Stimulated activated memory B cell treated with anti-CD40 and anti-IgM and Interleukin-4, amounts not matched to agents 10 μg/mL and 1 μg/mL and 100 μg/mL, for 72 hours (primary cell): ENCODE measurements around the gene PPIP5K1.
"Not testable (repeated sequence)": the region's sequence is repeated elsewhere in the genome, so short reads cannot be mapped to it uniquely, and the experiment has no call there.

Experiments used
- ATAC-seq: fragments of 150-1000 bp; cut with Tn5 transposase; 2 replicates; pipeline ENCODE4 v1.10.0; 2021
- H3K27ac Mint-ChIP-seq: one replicate; pipeline ENCODE4 v1.8.0; 2022; ENCODE audit warnings: mild to moderate bottlenecking, mixed read lengths
- H3K27me3 Mint-ChIP-seq: one replicate; pipeline ENCODE4 v1.8.0; 2022; ENCODE audit warnings: mixed read lengths
- H3K36me3 Mint-ChIP-seq: one replicate; pipeline ENCODE4 v1.8.0; 2022; ENCODE audit warnings: mixed read lengths
- H3K4me1 Mint-ChIP-seq: one replicate; pipeline ENCODE4 v1.8.0; 2022; ENCODE audit warnings: mixed read lengths
- H3K4me3 Mint-ChIP-seq: one replicate; pipeline ENCODE4 v1.8.0; 2022; ENCODE audit warnings: mild to moderate bottlenecking, moderate library complexity, mixed read lengths
- H3K9me3 Mint-ChIP-seq: one replicate; pipeline ENCODE4 v1.8.0; 2022; ENCODE audit warnings: mixed read lengths

The PPIP5K1 gene

DNA sequence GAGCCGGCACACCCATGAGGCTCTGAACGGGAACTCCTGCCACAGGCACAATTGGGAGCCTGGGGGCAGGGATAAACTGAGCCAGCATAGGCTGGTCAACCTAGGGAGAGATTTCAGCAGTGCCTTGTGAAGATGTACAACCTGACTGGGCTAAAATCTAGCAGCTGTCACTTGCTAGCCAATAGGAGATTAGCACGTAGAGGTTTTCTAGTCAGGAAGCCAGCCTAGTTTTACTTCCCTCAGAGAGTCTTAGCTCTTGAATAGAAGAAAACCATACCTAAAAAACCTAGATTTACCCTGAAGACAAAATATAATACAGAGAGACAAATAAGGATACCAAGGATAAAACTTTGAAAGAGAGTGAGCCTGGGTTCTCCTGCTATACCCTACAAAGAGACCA, 27.3 kb downstream of the PPIP5K1 start:
- peaks cover 12% of the 10 kb centered on the region for H3K36me3 Mint-ChIP-seq
- ATAC-seq, result peak; percentile 55
- H3K4me1 Mint-ChIP-seq, H3K27me3 Mint-ChIP-seq, H3K9me3 Mint-ChIP-seq, H3K27ac Mint-ChIP-seq, H3K4me3 Mint-ChIP-seq: not testable (repeated sequence)

DNA sequence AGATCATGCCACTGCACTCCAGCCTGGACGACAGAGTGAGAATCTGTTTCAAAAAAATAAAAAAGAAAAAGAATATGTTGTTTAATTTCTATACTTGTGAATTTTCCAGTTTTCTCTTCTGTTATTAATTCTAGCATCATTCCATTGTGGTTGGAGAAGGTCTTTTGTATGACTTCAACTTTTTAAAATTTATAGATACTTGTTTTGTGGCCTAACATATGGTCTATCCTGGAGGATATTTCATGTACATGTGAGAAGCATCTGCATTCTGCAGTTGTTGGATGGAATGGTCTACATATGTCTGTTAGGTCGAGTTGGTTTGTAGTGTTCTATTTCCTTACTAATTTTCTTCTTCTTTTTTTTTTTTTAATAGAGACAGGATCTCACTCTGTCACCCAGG, 37.0 kb downstream of the PPIP5K1 start:
- Mint-ChIP-seq H3K27ac (no peak overlapping the region), H3K4me1 (no peaks in the 10 kb centered on the region), H3K36me3 (peaks cover 48% of the 10 kb centered on the region), H3K27me3 (no peaks in the 10 kb centered on the region), H3K4me3 (no peak overlapping the region), H3K9me3 (no peaks in the 10 kb centered on the region)
- ATAC-seq, result no peak

DNA sequence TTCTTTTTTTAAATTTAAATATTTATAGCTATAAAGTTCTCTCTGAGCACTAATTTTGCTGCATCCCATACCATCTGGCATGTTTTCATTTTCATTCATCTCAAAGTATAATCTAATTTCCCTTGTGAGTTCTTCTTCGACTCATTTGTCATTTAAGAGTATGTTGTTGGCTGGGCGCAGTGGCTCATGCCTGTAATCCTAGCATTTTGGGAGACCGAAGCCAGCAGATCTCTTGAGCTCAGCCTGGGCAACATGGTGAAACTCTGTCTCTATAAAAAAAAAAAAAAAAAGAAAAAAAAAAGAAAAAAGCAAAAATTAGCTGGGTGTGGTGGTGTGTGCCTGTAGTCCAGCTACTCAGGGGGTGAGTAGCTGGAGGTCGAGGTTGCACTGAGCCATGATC, 37.8 kb downstream of the PPIP5K1 start:
- no peak for ATAC-seq
- Mint-ChIP-seq H3K9me3 (no peaks in the 10 kb centered on the region), H3K27ac (no peak overlapping the region), H3K27me3 (no peaks in the 10 kb centered on the region), H3K36me3 (peaks cover 48% of the 10 kb centered on the region), H3K4me1 (no peaks in the 10 kb centered on the region), H3K4me3 (no peak overlapping the region)

DNA sequence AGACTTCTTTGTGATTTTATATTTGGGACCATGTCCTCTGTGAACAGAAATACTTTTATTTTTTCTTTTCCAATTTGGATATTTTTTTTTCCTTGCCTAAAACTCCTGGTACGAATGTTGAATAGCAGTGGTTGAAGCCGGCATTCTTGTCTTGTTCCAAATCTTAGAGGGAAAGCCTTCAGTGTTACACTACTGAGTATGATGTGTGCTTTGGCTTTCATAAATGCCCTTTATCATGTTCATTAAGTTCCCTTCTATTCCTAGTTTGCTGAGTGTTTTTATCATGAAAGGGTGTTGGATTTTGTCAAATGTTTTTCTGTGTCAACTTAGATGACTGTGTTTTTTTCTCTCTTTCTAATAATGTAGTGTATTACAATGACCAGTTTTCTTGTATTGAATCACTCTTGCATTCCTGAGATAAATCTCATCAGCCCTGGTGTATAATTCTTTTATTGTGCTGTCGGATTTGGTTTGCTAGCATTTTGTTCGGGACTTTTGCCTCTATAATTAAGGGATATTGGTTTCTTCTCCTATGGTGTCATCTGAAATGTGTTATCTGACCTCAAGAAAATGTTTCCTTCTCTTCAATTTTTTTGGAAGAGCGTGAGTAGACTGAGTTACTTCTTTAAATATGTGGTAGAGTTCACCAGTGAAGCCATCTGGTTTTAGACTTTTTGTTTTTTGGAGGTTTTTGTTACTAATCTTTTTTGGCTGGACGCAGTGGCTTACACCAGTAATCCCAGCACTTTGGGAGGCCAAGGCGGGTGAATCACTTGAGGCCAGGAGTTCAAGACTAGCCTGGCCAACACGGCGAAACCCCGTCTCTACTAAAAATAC, 39.3 kb downstream of the PPIP5K1 start:
- H3K4me3 Mint-ChIP-seq, result no peak overlapping the region
- H3K4me1 Mint-ChIP-seq, result no peaks in the 10 kb centered on the region
- no peak overlapping the region for H3K27ac Mint-ChIP-seq
- H3K9me3 Mint-ChIP-seq, result no peaks in the 10 kb centered on the region
- H3K36me3 Mint-ChIP-seq, result peaks cover 47% of the 10 kb centered on the region
- no peaks in the 10 kb centered on the region for H3K27me3 Mint-ChIP-seq
- no peak for ATAC-seq

GRCh38 chr15:43547539-43547938, 42.5 kb downstream of the PPIP5K1 start:
- H3K4me1 Mint-ChIP-seq, result no peaks in the 10 kb centered on the region
- H3K9me3 Mint-ChIP-seq, result no peaks in the 10 kb centered on the region
- no peak overlapping the region for H3K27ac Mint-ChIP-seq
- no peak overlapping the region for H3K4me3 Mint-ChIP-seq
- peaks cover 33% of the 10 kb centered on the region for H3K36me3 Mint-ChIP-seq
- H3K27me3 Mint-ChIP-seq, result no peaks in the 10 kb centered on the region
- ATAC-seq, result no peak

DNA sequence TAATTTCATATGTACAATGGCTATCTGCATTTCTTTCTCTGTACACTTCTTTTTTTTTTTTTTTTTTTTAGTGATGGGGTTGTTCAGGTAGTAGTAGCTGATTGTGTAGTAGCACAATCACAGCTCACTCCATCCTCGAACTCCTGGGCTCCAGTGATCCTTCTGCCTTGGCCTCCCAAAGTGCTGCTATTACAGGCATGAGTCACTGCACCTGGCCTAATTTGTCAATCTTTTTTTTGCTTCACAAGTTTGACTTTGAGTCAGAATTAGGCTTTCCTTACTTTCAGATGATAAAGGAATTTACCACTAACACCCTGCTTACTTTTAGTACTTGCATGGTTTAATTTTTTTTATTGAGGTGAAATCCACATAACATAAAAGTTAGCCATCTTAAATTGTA, 44.6 kb downstream of the PPIP5K1 start:
- Mint-ChIP-seq H3K36me3 (peaks cover 20% of the 10 kb centered on the region), H3K9me3 (no peaks in the 10 kb centered on the region), H3K4me3 (no peak overlapping the region), H3K4me1 (no peaks in the 10 kb centered on the region), H3K27ac (no peak overlapping the region), H3K27me3 (no peaks in the 10 kb centered on the region)
- ATAC-seq, result no peak

GRCh38 chr15:43544266-43544665, 45.7 kb downstream of the PPIP5K1 start:
- no peaks in the 10 kb centered on the region for H3K9me3 Mint-ChIP-seq
- H3K4me3 Mint-ChIP-seq, result no peak overlapping the region
- H3K4me1 Mint-ChIP-seq, result no peaks in the 10 kb centered on the region
- peaks cover 16% of the 10 kb centered on the region for H3K36me3 Mint-ChIP-seq
- H3K27ac Mint-ChIP-seq, result no peak overlapping the region
- H3K27me3 Mint-ChIP-seq, result no peaks in the 10 kb centered on the region
- no peak for ATAC-seq

DNA sequence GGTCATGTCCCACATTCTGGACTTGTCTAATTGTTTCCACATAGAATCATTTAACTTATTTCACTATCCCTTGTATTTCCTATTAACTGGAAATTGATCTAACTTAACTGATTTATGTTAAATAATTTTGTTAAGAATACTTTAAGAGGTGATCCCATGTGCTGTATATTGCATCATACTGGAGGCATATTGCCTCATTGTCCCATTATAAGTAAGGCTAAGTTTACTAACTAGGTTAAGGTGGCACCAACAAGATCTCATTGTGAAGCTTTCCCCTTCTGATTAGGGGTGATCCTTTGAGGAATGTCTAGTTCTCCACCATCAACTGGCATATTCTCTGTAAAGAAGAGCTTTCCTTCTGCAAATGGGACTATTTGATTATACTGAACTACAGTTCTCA, 48.2 kb downstream of the PPIP5K1 start:
- no peak for ATAC-seq
- Mint-ChIP-seq H3K27me3 (no peaks in the 10 kb centered on the region), H3K27ac (no peak overlapping the region), H3K4me1 (no peaks in the 10 kb centered on the region), H3K4me3 (no peak overlapping the region), H3K36me3 (peaks cover 21% of the 10 kb centered on the region), H3K9me3 (no peaks in the 10 kb centered on the region)

DNA sequence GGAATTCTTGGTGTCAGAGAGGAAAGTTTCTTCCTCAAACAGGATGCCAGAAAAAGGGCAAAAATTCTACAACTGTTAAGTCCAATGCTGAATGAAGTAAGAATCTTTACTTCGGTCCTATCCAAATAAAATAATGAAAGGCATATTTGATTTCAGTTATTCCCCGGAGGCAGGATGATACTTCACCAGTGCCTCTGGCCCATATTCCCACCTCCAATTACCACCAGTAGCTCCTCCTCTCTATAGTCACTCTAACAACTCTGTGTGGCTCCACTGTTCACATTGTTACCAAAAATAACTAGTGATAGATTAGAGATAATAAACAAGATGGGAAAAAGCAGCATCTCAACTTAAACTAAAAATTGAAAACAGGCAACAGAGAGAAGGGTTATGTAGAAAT, 51.9 kb downstream of the PPIP5K1 start:
- no peaks in the 10 kb centered on the region for H3K4me1 Mint-ChIP-seq
- H3K27me3 Mint-ChIP-seq, result no peaks in the 10 kb centered on the region
- no peak overlapping the region for H3K4me3 Mint-ChIP-seq
- H3K36me3 Mint-ChIP-seq, result peaks cover 39% of the 10 kb centered on the region
- no peak for ATAC-seq
- H3K9me3 Mint-ChIP-seq, result no peaks in the 10 kb centered on the region
- H3K27ac Mint-ChIP-seq, result no peak overlapping the region

DNA sequence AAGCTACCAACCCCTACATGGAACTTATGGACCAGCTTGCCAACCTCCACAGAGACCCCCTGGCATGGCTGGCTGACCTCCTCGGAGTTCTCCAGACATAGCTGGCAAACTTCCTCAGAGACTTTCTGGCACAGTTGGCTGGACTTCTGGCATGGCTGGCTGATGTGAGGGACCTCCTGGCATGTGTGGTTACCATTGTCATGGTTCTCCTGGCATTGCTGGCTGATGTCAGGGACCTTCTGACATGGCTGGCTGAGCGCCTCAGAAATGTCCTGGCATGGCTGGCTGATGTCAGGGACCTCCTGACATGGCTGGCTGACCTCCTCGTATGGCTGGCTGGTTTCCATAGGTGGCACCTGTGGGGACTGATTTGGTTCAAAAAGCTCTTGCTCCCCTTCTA, 55.1 kb downstream of the PPIP5K1 start:
- Mint-ChIP-seq H3K36me3 (peaks cover 40% of the 10 kb centered on the region), H3K27ac (no peak overlapping the region), H3K4me3 (no peak overlapping the region), H3K9me3 (no peaks in the 10 kb centered on the region), H3K27me3 (no peaks in the 10 kb centered on the region), H3K4me1 (no peaks in the 10 kb centered on the region)
- no peak for ATAC-seq

DNA sequence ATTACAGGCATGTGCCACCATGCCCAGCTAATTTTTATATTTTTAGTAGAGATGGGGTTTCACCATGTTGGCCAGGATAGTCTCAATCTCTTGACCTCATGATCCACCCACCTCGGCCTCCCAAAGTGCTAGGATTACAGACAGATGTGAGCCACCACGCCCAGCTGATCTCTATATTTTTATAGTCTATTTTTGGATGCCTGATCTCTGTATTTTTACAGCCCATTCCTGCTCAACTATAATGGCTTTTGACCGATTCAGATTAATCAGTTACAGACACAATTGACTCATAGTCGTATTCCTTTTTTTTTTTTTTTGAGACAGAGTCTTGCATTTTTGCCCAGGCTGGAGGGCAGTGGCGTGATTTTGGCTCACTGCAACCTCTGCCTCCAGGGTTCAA, 57.2 kb downstream of the PPIP5K1 start:
- H3K4me1 Mint-ChIP-seq, H3K9me3 Mint-ChIP-seq, H3K27ac Mint-ChIP-seq, H3K27me3 Mint-ChIP-seq, ATAC-seq, H3K4me3 Mint-ChIP-seq: not testable (repeated sequence)
- peaks cover 27% of the 10 kb centered on the region for H3K36me3 Mint-ChIP-seq

DNA sequence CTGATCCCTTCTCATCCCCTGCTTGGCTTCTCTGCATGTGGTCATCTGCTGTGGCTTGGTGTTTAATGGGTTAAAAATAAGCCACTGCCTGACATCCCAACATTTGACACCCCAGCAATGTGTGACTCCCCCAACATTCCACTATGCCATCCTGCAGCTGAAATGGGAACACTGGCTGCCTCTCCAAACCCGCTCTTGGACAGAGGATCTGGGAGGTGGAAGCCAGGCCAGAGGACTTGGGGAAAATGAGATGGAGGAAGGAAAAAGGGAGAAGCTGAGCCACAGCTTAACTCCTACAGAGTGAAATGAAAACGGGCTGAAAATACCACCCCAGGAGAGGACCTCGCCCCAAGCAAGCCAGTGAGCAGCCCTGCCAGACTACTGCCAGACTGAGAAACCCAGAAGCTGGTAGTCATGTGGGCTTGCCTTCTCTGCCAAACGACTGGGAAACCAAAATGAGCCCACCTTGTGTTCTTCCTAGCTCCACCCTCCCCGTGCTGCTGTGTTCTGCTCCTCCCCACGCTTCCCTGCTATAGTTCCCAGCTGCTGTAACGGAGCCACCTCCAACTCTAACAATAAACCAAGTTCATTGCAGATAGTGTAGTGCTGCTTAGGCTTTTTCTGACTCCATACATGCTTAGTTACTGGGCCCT, 58.9 kb downstream of the PPIP5K1 start:
- peaks cover 21% of the 10 kb centered on the region for H3K36me3 Mint-ChIP-seq
- H3K4me1 Mint-ChIP-seq, result no peaks in the 10 kb centered on the region
- no peak for ATAC-seq
- no peak overlapping the region for H3K4me3 Mint-ChIP-seq
- H3K27ac Mint-ChIP-seq, result no peak overlapping the region
- H3K27me3 Mint-ChIP-seq, result peaks cover 8% of the 10 kb centered on the region
- no peaks in the 10 kb centered on the region for H3K9me3 Mint-ChIP-seq

DNA sequence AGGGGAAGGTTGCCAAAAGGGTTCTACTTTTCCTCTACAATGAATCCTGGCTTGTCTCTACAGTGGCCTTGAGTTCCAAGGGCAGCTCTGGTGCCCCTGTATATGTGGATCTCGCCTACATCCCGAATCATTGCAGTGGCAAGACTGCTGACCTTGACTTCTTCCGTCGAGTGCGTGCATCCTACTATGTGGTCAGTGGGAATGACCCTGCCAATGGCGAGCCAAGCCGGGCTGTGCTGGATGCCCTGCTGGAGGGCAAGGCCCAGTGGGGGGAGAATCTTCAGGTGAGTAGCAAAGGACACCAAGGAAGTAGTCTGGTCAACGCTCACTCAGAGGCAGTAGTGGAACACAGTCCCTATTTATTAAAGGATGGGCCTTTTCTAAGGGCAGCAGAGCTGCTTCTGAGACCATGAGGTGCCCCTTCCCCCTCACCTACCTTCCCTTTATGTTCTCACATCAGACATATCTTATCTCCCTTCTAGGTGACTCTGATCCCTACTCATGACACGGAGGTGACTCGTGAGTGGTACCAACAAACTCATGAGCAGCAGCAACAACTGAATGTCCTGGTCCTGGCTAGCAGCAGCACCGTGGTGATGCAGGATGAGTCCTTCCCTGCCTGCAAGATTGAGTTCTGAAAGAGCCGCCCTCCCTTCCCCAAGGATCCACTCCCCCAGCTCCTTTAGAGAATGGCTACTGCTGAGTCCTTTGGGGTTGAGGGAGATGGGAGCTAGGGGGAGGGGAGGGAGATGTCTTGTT, 60.2 kb downstream of the PPIP5K1 start:
- no peak overlapping the region for H3K4me3 Mint-ChIP-seq
- no peaks in the 10 kb centered on the region for H3K4me1 Mint-ChIP-seq
- H3K9me3 Mint-ChIP-seq, result no peaks in the 10 kb centered on the region
- H3K27ac Mint-ChIP-seq, result no peak overlapping the region
- peaks cover 8% of the 10 kb centered on the region for H3K27me3 Mint-ChIP-seq
- ATAC-seq, result no peak
- H3K36me3 Mint-ChIP-seq, result peaks cover 14% of the 10 kb centered on the region

DNA sequence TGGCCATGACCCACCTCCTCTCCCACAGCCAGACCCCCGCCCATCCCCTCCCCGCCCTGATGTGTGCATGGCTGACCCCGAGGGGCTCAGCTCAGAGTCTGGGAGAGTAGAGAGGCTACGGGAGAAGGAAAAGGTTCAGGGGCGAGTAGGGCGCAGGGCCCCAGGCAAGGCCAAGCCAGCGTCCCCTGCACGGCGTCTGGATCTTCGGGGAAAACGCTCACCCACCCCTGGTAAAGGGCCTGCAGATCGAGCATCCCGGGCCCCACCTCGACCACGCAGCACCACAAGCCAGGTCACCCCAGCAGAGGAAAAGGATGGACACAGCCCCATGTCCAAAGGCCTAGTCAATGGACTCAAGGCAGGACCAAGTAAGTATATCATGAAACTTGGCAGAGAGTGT, 60.9 kb downstream of the PPIP5K1 start:
- peaks cover 8% of the 10 kb centered on the region for H3K27me3 Mint-ChIP-seq
- ATAC-seq, result no peak
- peaks cover 11% of the 10 kb centered on the region for H3K36me3 Mint-ChIP-seq
- no peak overlapping the region for H3K4me3 Mint-ChIP-seq
- no peaks in the 10 kb centered on the region for H3K4me1 Mint-ChIP-seq
- H3K27ac Mint-ChIP-seq, result no peak overlapping the region
- no peaks in the 10 kb centered on the region for H3K9me3 Mint-ChIP-seq

GRCh38 chr15:43528542-43529007, 61.4 kb downstream of the PPIP5K1 start:
- H3K4me1 Mint-ChIP-seq, result no peaks in the 10 kb centered on the region
- H3K27ac Mint-ChIP-seq, result no peak overlapping the region
- H3K4me3 Mint-ChIP-seq, result no peak overlapping the region
- H3K27me3 Mint-ChIP-seq, result peaks cover 8% of the 10 kb centered on the region
- peaks cover 5% of the 10 kb centered on the region for H3K36me3 Mint-ChIP-seq
- H3K9me3 Mint-ChIP-seq, result no peaks in the 10 kb centered on the region
- ATAC-seq, result no peak
